ENCODE results near the gene RUNX1.

Gene RUNX1

GRCh38 chr21:35057428-35057827, 8.3 kb upstream of the RUNX1 start:
- Histone ChIP-seq H3K27me3 (ENCODE audit: insufficient read depth, poor library complexity, severe bottlenecking) (no peaks in the 10 kb centered on the region), H3K27ac (ENCODE audit: poor library complexity, severe bottlenecking) (no peak overlapping the region), H3K36me3 (ENCODE audit: low read depth) (no peaks in the 10 kb centered on the region), H3K4me3 (ENCODE audit: severe bottlenecking) (no peak overlapping the region), H3K9me3 (ENCODE audit: severe bottlenecking) (no peaks in the 10 kb centered on the region), H3K4me1 (ENCODE audit: insufficient read depth, poor library complexity, severe bottlenecking) (no peaks in the 10 kb centered on the region)
- ATAC-seq (ENCODE audit: low read depth): no peak
- no peak for DNase-seq (ENCODE audit: low spot score)
- TF ChIP-seq CTCF (IDR thresholded peaks at IDR 0.05; ENCODE audit: poor library complexity, severe bottlenecking): no peak

DNA sequence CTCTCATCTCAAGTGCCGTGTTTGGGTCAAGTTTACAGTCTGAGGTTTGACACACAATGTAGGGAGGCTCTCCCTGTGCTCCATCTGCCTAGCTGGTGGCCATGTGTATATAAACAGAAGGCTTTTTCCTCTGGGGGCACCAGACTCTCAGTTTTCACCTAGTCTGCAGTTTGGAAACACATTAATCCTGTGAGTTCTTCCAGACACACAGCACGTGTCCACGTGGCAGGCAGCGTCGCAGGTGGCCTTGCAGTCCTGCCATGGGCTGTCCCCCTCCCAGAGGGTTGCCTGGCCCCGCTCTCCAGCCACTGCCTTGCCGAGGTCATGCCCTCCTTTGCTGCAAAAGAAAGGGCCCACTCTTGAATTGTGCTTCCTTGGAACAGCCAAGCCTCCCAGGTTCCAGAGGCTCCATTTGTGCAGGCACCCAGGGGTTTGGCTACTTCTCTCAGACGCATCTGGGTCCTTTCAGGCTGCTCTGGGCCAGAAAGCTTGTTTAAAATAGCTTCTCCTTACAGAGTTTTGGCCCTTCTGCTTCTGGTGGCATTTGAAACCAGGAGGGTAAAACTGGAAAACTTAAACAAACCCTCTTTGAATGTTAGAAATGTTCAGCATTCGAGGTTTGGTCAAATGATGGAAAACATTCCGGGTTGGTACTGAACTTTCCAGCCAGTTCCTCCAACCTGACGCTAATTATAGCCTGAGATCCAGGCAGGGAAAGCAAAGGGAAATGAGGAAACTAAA, 4.4 kb upstream of the RUNX1 start:
- ATAC-seq (ENCODE audit: low read depth): no peak
- H3K27ac ChIP-seq (ENCODE audit: poor library complexity, severe bottlenecking): no peak overlapping the region
- H3K9me3 ChIP-seq (ENCODE audit: severe bottlenecking): no peaks in the 10 kb centered on the region
- no peaks in the 10 kb centered on the region for H3K36me3 ChIP-seq (ENCODE audit: low read depth)
- H3K4me3 ChIP-seq (ENCODE audit: severe bottlenecking): no peak overlapping the region
- no peak for DNase-seq (ENCODE audit: low spot score)
- TF ChIP-seq CTCF (IDR thresholded peaks at IDR 0.05; ENCODE audit: poor library complexity, severe bottlenecking): no peak
- H3K4me1 ChIP-seq (ENCODE audit: insufficient read depth, poor library complexity, severe bottlenecking): peaks cover 11% of the 10 kb centered on the region
- H3K27me3 ChIP-seq (ENCODE audit: insufficient read depth, poor library complexity, severe bottlenecking): no peaks in the 10 kb centered on the region

GRCh38 chr21:35052801-35053200, 3.7 kb upstream of the RUNX1 start:
- TF ChIP-seq CTCF (IDR thresholded peaks at IDR 0.05; ENCODE audit: poor library complexity, severe bottlenecking): no peak
- no peaks in the 10 kb centered on the region for H3K9me3 ChIP-seq (ENCODE audit: severe bottlenecking)
- H3K36me3 ChIP-seq (ENCODE audit: low read depth): no peaks in the 10 kb centered on the region
- ATAC-seq (ENCODE audit: low read depth): no peak
- H3K4me3 ChIP-seq (ENCODE audit: severe bottlenecking): no peak overlapping the region
- no peak for DNase-seq (ENCODE audit: low spot score)
- H3K27me3 ChIP-seq (ENCODE audit: insufficient read depth, poor library complexity, severe bottlenecking): no peaks in the 10 kb centered on the region
- H3K27ac ChIP-seq (ENCODE audit: poor library complexity, severe bottlenecking): no peak overlapping the region
- peaks cover 19% of the 10 kb centered on the region for H3K4me1 ChIP-seq (ENCODE audit: insufficient read depth, poor library complexity, severe bottlenecking)

DNA sequence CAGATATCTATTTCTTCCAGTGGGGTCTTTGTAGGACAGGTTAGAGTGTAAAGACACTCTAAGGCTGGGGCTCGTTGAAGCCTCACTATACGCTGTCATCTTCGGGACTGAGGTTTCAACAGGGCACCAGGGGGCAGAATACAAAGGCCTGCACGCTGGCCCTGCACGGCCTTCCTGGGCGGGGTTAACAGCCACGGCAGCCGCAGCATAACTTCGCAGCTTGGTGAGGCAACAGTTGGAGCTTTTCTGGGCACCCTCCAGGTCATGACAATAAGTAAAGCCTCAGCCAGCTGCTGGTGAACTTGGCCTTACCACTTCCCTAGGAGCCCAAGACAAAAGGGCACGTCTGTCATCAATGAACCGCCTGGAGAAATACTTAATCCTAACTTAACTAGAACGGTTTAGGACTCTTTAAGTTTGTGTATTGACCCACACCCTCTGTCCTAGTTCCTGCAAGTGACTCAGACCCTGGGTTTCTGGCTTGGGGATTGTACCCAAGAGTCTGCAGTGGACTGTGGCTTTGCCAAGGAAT, 2.3 kb upstream of the RUNX1 start:
- peaks cover 33% of the 10 kb centered on the region for H3K4me1 ChIP-seq (ENCODE audit: insufficient read depth, poor library complexity, severe bottlenecking)
- no peak overlapping the region for H3K27ac ChIP-seq (ENCODE audit: poor library complexity, severe bottlenecking)
- no peak for ATAC-seq (ENCODE audit: low read depth)
- no peak for DNase-seq (ENCODE audit: low spot score)
- H3K27me3 ChIP-seq (ENCODE audit: insufficient read depth, poor library complexity, severe bottlenecking): no peaks in the 10 kb centered on the region
- no peak for TF ChIP-seq CTCF (IDR thresholded peaks at IDR 0.05; ENCODE audit: poor library complexity, severe bottlenecking)
- H3K36me3 ChIP-seq (ENCODE audit: low read depth): no peaks in the 10 kb centered on the region
- no peaks in the 10 kb centered on the region for H3K9me3 ChIP-seq (ENCODE audit: severe bottlenecking)
- no peak overlapping the region for H3K4me3 ChIP-seq (ENCODE audit: severe bottlenecking)

Data from RWPE2 (cell line).